GM23338 (cell line): ENCODE results near the gene MAP3K8. TPM values are rescaled to one million over a fixed set of nuclear protein-coding genes. Genes with fewer than 3 reads are reported as not detected.

Experiments
- CREB1 ChIP-seq: fragments of 250-450 bp; sonication (Bioruptor Pico); IDR thresholded peaks from 2 replicates; pipeline ENCODE4 v1.5.0; 2020; ENCODE audit warnings: low read depth, mild to moderate bottlenecking, moderate library complexity
- EZH2 ChIP-seq: fragments of 200-600 bp; sonication (generic); IDR thresholded peaks from one replicate; pipeline ENCODE4 v1.8.0; 2017; ENCODE audit warnings: antibody characterized with exemption, mild to moderate bottlenecking, low read depth; ENCODE audit not compliant: unreplicated experiment
- POLR2AphosphoS5 ChIP-seq: IDR thresholded peaks from 2 replicates; pipeline ENCODE4 v1.6.1; 2016; ENCODE audit warnings: antibody characterized with exemption, low read depth
- REST ChIP-seq: IDR thresholded peaks from one replicate; pipeline ENCODE4 v1.6.1; 2018; ENCODE audit warnings: antibody characterized with exemption; ENCODE audit not compliant: unreplicated experiment
- STAT1 ChIP-seq: IDR thresholded peaks from one replicate; pipeline ENCODE4 v1.6.1; 2016; ENCODE audit warnings: antibody characterized with exemption; ENCODE audit not compliant: unreplicated experiment
- ZNF114 ChIP-seq: fragments of 250-450 bp; sonication (Bioruptor Pico); IDR thresholded peaks from 2 replicates; pipeline ENCODE4 v1.5.0; 2020; ENCODE audit warnings: mild to moderate bottlenecking, moderate library complexity
- ZNF331 ChIP-seq: fragments of 250-450 bp; sonication (Bioruptor Pico); IDR thresholded peaks from 2 replicates; pipeline ENCODE4 v1.5.0; 2020; ENCODE audit warnings: low read depth, mild to moderate bottlenecking, moderate library complexity
- polyA plus RNA-seq: library from polyadenylated mRNA; unstranded; fragments of >200 nt; fragmentation: Nextera tagmentation; extraction: Ambion mirVana; gene quantifications from 2 replicates; pipeline ENCODE4 v1.2.1, GENCODE V29; 2016
- total RNA-seq: library from RNA; depleted of rRNA; stranded (reverse); fragments of >200 nt; shearing (Covaris generic); gene quantifications from 2 replicates; pipeline ENCODE4 v1.2.3, GENCODE V29; 2014
- TF ChIP-seq, protein P1 (sequence below): fragments of 250-450 bp; sonication (Bioruptor Pico); IDR thresholded peaks from 2 replicates; pipeline ENCODE4 v1.5.0; 2020; ENCODE audit warnings: mild to moderate bottlenecking, moderate library complexity

MAP3K8 gene
- total and polyA plus RNA-seq, 2 experiments from 2014 or later: 3.5 to 5.0 TPM

GRCh38 chr10:30456266-30456665 is 22.3 kb downstream of the MAP3K8 start (continued):
- TF ChIP-seq REST (no peak), EZH2 (no peak), ZNF331 (no peak), STAT1 (no peak), POLR2AphosphoS5 (no peak), CREB1 (CRISPR knock-in tag) (no peak), ZNF114 (CRISPR knock-in tag) (no peak)
- TF ChIP-seq, protein P1, sequence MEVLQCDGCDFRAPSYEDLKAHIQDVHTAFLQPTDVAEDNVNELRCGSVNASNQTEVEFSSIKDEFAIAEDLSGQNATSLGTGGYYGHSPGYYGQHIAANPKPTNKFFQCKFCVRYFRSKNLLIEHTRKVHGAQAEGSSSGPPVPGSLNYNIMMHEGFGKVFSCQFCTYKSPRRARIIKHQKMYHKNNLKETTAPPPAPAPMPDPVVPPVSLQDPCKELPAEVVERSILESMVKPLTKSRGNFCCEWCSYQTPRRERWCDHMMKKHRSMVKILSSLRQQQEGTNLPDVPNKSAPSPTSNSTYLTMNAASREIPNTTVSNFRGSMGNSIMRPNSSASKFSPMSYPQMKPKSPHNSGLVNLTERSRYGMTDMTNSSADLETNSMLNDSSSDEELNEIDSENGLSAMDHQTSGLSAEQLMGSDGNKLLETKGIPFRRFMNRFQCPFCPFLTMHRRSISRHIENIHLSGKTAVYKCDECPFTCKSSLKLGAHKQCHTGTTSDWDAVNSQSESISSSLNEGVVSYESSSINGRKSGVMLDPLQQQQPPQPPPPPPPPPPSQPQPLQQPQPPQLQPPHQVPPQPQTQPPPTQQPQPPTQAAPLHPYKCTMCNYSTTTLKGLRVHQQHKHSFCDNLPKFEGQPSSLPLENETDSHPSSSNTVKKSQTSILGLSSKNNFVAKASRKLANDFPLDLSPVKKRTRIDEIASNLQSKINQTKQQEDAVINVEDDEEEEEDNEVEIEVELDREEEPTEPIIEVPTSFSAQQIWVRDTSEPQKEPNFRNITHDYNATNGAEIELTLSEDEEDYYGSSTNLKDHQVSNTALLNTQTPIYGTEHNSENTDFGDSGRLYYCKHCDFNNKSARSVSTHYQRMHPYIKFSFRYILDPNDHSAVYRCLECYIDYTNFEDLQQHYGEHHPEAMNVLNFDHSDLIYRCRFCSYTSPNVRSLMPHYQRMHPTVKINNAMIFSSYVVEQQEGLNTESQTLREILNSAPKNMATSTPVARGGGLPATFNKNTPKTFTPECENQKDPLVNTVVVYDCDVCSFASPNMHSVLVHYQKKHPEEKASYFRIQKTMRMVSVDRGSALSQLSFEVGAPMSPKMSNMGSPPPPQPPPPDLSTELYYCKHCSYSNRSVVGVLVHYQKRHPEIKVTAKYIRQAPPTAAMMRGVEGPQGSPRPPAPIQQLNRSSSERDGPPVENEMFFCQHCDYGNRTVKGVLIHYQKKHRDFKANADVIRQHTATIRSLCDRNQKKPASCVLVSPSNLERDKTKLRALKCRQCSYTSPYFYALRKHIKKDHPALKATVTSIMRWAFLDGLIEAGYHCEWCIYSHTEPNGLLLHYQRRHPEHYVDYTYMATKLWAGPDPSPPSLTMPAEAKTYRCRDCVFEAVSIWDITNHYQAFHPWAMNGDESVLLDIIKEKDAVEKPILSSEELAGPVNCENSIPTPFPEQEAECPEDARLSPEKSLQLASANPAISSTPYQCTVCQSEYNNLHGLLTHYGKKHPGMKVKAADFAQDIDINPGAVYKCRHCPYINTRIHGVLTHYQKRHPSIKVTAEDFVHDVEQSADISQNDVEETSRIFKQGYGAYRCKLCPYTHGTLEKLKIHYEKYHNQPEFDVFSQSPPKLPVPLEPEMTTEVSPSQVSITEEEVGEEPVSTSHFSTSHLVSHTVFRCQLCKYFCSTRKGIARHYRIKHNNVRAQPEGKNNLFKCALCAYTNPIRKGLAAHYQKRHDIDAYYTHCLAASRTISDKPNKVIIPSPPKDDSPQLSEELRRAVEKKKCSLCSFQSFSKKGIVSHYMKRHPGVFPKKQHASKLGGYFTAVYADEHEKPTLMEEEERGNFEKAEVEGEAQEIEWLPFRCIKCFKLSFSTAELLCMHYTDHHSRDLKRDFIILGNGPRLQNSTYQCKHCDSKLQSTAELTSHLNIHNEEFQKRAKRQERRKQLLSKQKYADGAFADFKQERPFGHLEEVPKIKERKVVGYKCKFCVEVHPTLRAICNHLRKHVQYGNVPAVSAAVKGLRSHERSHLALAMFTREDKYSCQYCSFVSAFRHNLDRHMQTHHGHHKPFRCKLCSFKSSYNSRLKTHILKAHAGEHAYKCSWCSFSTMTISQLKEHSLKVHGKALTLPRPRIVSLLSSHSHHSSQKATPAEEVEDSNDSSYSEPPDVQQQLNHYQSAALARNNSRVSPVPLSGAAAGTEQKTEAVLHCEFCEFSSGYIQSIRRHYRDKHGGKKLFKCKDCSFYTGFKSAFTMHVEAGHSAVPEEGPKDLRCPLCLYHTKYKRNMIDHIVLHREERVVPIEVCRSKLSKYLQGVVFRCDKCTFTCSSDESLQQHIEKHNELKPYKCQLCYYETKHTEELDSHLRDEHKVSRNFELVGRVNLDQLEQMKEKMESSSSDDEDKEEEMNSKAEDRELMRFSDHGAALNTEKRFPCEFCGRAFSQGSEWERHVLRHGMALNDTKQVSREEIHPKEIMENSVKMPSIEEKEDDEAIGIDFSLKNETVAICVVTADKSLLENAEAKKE (CRISPR knock-in tag): no peak
